PFSK-1 (cell line): ENCODE data around the gene ATP13A4.

Experiments
- POLR2AphosphoS5 ChIP-seq: IDR thresholded peaks from 2 replicates; pipeline ENCODE4 v1.6.1; 2012; ENCODE audit warnings: low read depth, mild to moderate bottlenecking, control low read depth, low read length, moderate library complexity
- TAF1 ChIP-seq: IDR thresholded peaks from 2 replicates; pipeline ENCODE4 v1.6.1; 2012; ENCODE audit warnings: low read length, control low read depth, borderline replicate concordance; ENCODE audit not compliant: insufficient read depth
- TF ChIP-seq, protein P1 (sequence below), 2 experiments: IDR thresholded peaks; 2 replicates each; pipeline versions ENCODE4 v1.6.1 to v1.8.0; 2011 to 2012; ENCODE audit warnings: low read depth in 2 of 2, low read length in 2 of 2, control low read depth in 1 of 2, inconsistent platforms in 1 of 2, mild to moderate bottlenecking in 1 of 2, moderate library complexity in 1 of 2; ENCODE audit not compliant: insufficient read depth in 1 of 2

DNA sequence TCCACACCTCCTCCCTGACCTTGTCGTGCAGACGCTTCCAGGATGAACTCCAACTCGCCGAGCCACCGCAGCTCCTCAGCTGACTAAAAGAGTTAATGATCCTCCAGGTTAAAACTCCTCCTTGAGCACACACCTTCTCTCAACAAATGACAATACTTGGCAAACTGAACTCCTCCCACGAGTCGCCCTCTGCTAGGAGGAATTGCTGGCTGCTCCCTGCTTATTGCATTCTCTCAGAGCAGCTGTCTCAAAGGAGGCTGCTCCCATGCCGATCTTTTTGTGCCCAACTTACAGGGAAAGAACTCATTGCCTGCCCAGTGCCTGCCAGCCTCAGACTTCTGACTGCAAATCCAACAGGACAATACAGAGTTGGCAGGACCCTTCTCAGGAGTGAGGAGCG, at the start of gene ATP13A4:
- TF ChIP-seq POLR2AphosphoS5, result no peak
- TF ChIP-seq TAF1, result no peak
- TF ChIP-seq, protein P1, sequence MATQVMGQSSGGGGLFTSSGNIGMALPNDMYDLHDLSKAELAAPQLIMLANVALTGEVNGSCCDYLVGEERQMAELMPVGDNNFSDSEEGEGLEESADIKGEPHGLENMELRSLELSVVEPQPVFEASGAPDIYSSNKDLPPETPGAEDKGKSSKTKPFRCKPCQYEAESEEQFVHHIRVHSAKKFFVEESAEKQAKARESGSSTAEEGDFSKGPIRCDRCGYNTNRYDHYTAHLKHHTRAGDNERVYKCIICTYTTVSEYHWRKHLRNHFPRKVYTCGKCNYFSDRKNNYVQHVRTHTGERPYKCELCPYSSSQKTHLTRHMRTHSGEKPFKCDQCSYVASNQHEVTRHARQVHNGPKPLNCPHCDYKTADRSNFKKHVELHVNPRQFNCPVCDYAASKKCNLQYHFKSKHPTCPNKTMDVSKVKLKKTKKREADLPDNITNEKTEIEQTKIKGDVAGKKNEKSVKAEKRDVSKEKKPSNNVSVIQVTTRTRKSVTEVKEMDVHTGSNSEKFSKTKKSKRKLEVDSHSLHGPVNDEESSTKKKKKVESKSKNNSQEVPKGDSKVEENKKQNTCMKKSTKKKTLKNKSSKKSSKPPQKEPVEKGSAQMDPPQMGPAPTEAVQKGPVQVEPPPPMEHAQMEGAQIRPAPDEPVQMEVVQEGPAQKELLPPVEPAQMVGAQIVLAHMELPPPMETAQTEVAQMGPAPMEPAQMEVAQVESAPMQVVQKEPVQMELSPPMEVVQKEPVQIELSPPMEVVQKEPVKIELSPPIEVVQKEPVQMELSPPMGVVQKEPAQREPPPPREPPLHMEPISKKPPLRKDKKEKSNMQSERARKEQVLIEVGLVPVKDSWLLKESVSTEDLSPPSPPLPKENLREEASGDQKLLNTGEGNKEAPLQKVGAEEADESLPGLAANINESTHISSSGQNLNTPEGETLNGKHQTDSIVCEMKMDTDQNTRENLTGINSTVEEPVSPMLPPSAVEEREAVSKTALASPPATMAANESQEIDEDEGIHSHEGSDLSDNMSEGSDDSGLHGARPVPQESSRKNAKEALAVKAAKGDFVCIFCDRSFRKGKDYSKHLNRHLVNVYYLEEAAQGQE (IDR thresholded peaks at IDR 0.05; ENCODE audit: insufficient read depth in 1 of 2, low read depth in 2 of 2, low read length in 2 of 2), result no peak
